Dermis blood vessel endothelial cell (primary cell): ENCODE data around the gene CEP78. TPM values are rescaled to one million over a fixed set of nuclear protein-coding genes. Genes with fewer than 3 reads are reported as not detected.
A peak's percentile ranks its signal among the peaks of the same experiment; 100 is the strongest.
"Not testable (repeated sequence)": the region's sequence is repeated elsewhere in the genome, so short reads cannot be mapped to it uniquely, and the experiment has no call there.

Source experiments
- DNase-seq: peaks from one replicate; pipeline ENCODE4 v3.0.0; 2010
- total RNA-seq: library from RNA; depleted of rRNA; stranded (reverse); fragments of >200 nt; gene quantifications from 2 replicates; pipeline ENCODE4 v1.2.3, GENCODE V29; 2014

CEP78 gene
- total RNA-seq, 1 donor from 2014 or later = 18.5 TPM

DNA sequence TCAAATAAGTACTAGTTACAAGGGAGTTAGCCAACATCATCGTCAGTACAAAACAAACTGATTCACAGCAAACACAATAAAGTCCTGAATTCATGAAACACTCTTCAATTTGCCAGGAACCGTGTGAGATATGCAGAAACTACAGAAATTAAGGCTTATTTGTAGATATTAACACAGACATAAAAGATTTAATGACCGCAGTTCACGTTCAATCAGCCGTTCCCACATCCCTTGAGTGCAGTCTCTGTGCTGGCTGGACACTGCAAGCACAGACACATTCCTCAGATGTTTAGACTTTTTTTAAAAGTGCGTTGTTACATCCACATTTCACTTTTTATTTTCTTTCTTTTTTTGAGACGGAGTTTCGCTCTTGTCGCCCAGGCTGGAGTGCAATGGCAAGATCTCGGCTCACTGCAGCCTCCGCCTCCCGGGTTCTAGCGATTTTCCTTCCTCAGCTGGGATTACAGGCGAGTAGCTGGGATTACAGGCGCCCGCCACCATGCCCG lies 566 bp upstream of the CEP78 start:
- DNase-seq = peak; percentile 40

DNA sequence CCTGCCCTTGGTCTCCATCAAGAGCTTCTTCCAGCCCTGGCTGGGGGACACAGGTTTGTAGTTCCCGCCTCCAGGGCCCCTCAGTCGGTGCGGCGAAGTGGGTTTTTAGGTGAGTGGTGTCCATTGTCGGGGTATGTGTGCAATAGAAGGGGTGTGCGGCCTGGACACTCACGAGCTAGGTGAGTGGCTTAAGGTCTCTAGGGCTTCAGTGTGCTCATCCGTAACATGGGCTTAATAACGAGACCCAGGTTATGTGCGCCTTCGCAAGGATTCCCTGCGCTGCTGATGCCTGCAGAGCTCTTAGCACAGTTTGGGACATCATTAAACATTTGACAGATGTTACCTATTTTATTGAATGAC lies 656 bp downstream of the CEP78 start:
- peak; percentile 37 for DNase-seq

DNA sequence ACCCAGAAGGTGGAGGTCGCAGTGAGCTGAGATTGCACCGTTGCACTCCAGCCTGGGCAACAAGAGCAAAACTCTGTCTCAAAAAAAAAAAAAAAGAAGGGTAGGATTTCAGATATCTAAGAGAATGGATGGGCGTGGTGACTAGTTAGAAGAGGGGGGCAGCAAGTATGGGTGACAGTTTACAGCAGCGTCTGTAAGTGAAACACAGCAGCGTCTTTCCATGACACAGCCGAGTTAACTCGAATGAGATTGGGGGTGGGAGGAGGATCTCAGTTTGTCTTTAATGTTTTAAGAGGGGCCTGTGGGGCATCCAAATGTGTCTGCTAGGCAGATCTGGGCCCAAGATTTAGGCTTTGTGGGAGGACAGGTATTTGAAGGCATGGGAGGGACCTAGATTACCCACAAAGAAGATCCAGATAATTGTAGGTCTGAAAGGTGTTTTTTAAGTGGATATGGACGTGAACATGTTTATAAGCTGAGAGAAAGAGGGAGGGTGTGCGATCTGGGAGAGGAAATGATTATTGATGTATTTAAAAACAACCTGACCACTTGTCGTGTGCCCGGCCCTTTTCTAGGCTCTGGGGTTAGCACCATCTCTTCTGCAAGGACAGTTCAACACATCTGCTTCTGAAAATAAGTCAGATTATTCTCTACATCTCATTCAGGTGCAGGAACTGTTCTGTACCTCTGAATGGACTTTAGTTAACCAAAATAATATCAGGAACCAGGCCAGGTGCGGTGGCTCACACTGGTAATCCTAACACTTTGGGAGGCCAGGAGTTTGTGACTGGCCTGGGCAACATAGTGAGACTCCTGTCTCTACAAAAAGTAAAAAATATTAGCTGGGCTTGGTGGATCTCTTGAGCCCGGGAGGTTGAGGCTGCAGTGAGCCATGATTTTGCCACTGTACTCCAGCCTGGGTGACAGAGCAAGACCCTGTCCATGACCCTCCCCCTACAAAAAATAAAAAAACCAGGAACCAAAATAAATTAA lies 2.5 kb downstream of the CEP78 start:
- DNase-seq = no peak

DNA sequence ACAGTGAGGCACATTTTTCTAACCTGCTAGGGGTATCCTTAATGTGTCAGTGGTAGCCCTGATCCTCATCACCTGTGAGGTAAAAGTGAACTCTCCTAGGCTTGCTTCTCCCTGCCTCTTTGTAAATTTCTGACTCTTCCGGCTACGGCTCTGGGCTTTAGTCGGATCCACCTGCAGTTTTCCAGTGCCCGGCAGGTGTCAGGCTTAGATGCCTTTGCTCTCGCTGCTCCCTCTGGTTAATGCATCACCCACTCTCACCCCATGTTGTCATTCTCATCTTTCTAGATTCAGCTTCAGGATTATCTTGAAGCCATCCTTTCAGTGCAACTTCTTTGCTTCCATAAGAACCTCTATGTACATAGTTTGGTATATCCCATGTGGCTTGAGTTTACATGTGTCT lies 3.6 kb downstream of the CEP78 start:
- DNase-seq = peak; percentile 7

DNA sequence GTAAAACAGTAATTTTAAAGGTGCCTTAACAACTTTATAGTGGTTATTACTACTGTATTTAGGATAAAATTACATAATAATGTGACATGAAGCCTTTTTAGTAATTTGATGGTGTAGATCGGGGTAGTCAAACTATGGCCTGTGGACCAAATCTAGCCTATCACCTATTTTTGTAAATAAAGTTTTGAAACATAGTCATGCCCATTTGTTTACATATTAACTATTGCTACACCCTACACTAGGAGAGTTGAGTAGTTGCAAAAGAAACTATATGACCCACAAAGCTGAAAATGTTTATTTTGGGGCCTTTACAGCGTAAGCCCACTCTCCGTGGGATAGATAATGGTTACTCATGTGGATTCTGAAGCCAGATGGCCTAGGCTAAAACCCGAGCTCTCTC lies 6.2 kb downstream of the CEP78 start:
- no peak for DNase-seq

DNA sequence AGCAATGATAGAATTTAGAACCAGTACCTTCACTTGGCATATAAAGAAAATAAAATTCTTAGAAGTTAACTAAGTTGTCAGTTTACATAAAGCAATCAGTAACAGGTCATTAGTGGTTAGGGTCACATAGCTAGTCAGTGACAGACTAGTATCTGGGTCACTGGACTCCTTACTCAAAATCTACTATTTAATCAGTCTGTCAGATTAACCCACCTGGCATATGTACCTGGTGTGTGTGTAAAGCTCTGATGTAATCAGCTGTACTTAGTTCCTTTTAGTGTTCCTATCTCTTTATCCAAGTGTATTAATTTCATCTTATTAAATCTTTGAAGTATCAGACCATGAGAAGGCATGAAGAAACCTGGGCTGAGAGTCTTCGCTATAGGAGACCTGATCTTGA lies 7.3 kb downstream of the CEP78 start:
- DNase-seq = no peak

DNA sequence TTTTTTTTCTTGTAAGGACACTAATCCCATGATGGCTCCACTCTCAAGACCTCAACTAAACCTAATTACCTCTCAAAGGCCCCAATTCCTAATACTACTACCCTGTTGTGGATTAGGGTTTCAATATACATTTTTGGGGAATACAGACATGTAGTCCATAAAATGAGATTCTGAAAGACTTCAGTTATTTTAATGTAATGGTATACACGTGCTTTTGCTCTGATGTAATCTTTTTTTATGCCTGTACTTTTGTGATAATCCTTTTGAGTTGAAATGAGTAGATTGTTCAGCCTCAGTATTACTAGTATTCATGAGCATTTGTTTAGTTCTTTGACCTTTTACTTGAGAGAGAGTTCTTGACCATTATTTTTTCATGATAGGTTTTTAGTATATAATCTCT lies 9.5 kb downstream of the CEP78 start:
- DNase-seq = no peak

DNA sequence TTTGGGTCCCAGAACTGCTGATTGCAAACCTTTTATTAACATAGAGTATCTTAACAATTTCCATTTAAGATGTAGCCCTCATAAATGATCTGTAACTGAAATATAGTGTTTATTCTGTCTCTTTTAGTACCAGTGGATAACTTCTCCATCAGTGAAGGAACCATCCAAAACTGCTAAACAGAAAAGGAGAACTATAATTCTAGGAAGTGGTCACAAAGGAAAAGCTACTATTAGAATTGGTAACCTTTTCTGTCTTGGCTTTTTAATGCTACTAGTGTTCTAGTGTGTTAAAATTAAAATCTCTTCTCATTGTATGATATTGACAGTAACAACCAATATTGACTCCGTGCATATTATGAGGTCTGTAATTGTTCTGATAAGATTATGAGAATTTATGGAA lies 12.8 kb downstream of the CEP78 start:
- no peak for DNase-seq

DNA sequence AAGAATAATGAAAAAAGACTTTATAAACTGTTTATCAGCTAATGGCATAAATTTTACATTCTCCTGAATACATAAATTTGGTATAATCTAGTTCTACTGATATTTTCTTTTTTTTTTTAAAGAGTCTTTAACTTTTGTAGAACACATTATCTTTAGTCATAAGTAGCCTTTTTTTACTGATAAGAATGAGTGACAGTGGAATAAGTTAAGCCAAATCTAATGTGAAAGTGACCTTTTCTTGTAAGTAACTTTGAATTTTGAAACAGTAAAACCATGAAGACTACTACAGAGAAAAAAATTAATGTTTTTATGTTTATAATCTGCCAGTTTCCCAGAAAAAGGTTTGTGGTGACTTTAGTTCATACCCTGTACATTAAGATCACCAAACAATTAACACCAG lies 13.7 kb downstream of the CEP78 start:
- DNase-seq = no peak

DNA sequence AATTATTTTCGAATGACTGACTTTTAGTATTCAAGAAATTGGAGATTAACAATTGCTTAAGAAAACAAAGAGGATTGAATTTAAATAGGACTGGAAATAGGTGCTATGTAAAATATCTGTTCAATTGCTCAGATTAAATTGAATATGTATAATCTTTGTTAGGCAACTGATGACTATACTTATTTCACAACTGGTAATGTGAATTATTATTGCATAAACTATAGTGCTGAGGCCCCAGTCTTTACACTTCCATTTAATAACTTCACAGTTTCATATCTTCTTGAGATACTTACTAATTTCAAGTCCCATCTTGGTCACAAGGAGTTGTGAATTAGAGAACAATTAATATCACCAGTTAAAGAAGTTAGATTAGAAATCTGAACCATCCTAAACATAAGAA lies 16.7 kb downstream of the CEP78 start:
- DNase-seq = no peak

DNA sequence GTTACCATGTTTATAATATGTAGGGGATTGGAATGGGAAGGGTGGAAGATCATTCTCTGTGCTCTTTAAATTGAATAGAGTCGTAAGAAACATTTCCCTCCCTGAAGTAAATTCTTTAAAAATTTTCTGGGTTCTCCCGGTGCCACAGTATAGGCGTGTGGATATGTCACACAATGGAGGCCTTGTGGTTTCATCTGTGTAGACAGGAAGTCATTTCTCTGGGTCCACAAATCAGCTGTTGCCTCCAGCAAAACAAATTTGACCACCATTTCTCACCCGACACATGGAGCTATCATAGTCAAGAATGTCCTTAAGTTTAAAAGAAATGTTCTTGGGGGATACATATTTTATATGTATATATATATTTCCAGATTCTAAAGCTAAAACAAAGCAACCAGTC lies 17.4 kb downstream of the CEP78 start:
- DNase-seq = no peak

DNA sequence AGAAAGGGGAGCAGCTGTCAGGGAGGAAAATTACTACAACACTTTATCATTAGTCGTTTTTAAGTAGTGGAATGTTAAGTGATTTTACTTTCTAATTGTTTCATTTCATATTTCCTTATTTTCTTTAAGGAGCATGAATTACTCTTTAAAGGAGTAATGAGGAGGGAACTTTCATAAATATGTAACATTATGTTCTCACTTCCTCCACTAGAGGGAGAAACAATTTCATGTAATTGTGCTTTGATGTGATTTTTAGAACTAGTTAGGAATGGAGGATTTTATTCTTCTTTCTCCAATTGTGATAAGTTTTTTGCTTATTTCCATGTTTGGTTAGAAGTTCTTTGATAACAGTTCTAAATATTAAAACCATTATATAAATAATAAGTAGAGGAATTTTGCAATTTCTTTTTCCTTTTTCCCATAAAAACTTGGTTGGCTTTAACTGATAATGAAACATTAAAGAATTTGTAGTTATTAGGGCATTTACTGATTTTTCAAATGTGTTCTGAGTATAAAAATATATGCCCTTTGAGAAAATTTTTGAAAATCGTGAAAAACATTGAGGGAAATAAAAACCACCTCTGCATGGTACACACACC lies 25.6 kb downstream of the CEP78 start:
- peak; percentile 60 for DNase-seq

DNA sequence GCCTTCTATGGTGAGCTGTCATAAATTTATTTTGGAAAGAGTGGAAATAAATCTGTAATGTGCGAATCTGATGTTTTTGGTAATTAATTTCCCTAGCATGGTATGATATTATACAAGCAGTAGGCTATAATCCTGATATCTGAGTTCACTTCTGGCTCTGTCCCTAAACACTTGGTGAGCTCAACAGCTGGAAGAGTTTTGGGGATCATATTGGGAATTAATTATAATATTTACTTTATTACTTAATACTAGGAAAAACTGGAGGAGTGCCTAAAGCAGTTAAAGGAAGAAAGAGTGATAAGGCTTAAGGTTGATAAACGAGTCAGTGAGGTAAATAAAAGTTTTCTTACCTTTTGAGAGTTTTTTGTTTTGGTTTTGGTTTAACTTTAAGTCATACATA lies 26.8 kb downstream of the CEP78 start:
- DNase-seq = no peak

DNA sequence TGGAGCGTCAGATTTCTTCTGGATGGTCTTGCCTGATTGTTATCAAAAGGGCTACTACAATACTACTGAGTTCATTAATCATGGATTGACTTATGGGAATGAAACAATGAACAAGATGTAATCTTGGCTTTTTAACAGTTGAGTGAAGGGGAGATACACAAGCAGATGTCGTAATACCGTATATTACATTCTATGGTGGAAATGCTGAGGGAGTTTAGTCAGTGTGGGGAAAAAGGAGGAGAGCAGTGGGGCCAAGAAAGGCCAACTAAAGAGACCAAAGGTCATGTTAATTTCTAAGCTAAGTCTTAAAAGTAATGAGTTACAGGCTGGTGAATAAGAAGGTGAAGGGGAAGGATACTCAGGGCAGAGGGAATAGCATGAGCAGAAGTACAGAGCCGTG lies 32.0 kb downstream of the CEP78 start:
- DNase-seq = no peak

DNA sequence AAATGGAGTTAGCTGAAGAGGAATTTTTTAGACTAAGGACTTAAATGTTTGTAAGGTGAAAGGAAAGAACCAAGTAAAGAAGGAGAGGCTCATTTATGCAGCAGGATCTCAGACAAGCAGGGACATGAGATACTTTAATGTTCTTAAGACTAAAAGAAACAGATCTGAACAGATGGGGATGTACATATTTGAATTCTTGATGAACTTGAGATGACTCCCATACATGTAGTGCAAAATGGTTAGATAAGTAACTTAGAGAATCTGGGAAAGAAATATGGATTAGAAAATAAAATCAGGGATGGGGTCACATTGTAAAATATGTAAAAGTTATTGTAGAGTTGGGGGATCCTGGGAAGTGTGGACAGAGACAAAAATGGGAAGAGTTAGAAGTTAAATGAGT lies 33.9 kb downstream of the CEP78 start:
- DNase-seq = no peak

DNA sequence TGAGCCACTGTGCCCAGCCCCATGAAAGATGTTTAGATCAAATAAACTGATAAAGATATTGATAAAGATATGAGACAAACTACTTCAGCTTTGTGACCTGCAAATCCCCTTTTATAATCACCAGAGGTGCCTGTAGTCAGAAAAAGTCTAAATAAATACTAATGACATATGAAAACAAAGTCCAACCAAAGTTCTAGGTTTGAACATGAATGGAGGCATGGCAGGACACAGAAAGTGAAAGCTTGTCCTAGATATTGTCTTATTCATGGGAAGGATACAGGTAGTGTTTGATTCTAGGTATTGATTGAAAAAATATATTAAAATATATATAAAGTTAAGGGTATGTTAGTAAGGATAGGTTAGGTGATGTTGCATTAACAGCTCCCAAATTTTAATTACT lies 36.4 kb downstream of the CEP78 start:
- DNase-seq = no peak

DNA sequence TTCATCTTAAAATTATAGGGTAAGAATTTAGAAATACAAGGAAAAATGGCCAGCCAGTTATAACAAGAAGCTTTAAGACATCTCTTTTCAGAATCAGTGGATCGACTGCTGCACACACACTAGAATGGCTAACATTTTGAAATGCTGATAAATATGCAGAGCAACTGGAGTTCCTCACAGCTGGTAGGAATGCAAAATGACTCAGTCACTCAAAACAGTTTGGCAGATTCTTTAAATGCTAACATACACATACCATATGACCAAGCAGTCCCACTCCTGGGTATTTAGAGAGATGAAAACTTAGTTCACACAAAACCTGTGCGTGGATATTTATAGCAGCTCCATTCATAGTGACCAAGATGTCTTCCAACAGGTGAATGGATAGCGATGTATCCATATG lies 37.9 kb downstream of the CEP78 start:
- DNase-seq = no peak

DNA sequence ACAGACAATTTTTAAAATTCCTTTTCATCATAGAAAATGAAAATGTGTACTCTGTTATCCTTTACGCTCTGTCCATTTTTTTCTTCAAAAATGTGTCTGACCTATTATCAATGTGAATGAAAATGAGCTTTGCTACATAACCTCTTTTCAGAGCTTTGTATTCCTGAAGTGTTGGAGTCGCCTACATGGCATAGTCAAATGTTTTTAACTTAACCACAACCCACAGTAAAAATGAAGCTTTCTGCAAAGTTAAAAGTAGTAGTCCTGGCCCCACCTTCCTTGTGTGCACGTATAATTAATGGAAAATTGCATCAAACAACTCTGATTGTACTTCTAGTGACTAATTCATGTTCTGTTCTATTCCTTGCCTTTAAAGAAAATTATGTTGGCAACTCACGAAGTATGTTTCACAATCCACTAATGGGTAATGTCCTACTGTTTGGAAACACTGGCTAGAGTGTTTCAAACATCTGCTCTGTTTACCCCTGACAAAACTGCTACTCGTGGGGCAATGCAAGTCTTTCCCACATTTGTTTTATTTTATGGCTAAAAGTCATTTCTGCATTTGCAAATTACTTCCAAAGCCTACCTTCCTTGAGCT lies 42.4 kb downstream of the CEP78 start:
- DNase-seq = no peak

DNA sequence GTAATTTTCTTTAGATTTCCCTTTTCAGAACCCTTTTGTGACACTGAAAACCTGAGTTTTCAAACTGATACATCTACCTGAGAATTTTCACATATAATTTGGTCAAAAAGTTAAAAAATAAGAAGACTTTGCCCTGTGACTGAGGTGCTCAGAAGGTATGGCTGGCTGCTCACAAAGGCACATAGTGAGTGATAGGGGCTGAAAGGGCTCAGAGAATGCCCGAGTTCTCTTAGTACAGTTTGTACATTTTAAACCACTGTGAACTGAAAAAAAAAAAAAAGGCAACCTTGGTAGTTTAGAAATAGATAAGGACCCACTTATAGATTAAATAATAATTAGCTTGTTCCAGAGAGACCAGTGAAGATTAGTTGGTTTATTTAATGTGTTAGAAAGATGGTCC lies 42.9 kb downstream of the CEP78 start:
- DNase-seq = no peak

DNA sequence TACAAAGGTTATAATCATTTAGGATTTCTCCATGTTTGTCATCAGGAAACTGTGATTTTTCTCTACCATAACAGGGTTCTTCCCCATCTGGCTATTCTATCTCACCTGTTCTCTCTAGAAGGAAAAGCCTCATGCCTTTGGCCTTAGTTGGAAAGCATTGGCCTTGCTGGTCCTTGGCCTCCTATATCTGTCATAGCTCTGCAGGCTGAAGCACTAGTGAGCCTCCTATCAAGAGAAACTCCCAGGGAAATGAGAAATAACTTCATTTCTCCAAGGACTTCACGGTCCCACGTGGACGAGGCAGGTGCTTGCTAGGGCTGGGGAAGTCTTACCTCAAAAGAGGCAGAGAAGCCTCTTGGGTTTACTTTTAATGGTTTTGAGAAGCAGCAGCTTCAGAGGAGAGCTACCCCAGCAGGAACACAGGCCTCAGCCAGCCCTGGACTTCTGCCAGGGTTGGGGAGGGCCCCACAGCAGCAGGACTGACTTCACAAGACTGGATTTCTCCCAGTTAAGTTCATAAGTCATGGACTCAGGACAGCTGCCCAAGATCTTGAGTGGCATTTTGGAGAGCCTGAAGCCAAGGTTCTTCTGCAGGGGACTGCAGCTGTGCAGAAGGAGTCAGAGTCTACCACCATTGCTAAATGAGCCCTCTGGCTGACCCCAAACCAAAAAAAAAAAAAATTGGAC lies 45.2 kb downstream of the CEP78 start:
- DNase-seq = peak; percentile 29

DNA sequence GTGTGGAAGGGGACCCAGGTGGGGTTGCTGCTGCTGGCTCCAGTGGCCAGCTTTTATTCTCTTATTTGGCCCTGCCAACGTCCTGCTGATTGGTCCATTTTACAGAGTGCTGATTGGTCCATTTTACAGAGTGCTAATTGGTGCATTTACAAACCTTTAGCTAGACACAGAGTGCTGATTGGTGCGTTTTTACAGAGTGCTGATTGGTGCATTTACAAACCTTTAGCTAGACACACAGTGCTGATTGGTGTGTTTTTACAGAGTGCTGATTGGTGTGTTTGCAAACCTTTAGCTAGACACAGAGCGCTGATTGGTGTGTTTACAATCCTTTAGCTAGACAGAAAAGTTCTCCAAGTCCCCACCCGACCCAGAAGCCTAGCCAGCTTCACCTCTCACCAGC lies 48.3 kb downstream of the CEP78 start:
- DNase-seq = not testable (repeated sequence)

DNA sequence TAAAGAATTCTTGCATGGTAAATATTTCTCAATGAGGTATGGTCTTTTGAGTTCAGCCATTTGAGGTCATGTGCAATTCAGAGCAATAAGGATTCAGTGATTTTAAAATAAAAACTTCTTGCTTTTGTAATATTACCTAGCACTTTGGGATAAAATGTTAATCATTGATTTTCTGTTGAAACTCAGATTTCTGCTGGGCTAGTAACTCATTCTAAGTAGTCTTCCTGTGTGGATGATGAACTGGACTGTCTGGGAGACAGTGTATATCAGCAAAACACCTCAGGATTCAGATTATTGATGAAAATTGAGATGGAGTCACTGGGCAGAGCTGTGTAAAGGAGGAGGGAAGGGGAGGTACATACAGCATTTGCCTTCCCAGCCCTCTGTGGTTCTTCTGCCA lies 50.2 kb downstream of the CEP78 start:
- no peak for DNase-seq

DNA sequence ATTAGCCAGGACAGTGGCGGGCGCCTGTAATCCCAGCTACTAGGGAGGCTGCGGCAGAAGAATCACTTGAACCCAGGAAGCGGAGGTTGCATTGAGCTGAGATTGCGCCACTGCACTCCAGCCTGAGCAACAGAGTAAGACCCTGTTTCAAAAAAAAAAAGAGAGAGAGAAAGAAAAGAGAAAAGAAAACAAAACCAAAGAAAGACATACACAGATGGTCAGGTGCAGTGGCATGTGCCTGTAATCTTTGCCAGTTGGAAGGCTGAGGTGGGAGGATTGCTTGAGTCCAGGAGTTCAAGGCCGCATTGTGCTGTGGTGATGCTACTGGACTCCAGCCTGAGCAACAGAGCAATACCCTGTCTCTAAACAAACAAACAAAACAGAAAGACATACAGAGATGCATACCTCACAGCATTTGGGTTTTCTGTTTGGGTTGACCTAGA lies 51.1 kb downstream of the CEP78 start:
- no peak for DNase-seq
